K562 treated with DMSO at 1 percent for 48 hours (cell line): ENCODE data around the gene HDAC5. TPM values are rescaled to one million over a fixed set of nuclear protein-coding genes. Genes with fewer than 3 reads are reported as not detected.

ENCODE experiments used
- total RNA-seq: library from RNA; unstranded; fragments of 300-600 nt; gene quantifications from 2 replicates; pipeline ENCODE4 v1.2.3, GENCODE V29; 2022; ENCODE audit warnings: low replicate concordance; ENCODE audit errors: extremely low read depth

HDAC5 gene
- 133 TPM in 1 of 2 replicates, not detected in the other for total RNA-seq

DNA sequence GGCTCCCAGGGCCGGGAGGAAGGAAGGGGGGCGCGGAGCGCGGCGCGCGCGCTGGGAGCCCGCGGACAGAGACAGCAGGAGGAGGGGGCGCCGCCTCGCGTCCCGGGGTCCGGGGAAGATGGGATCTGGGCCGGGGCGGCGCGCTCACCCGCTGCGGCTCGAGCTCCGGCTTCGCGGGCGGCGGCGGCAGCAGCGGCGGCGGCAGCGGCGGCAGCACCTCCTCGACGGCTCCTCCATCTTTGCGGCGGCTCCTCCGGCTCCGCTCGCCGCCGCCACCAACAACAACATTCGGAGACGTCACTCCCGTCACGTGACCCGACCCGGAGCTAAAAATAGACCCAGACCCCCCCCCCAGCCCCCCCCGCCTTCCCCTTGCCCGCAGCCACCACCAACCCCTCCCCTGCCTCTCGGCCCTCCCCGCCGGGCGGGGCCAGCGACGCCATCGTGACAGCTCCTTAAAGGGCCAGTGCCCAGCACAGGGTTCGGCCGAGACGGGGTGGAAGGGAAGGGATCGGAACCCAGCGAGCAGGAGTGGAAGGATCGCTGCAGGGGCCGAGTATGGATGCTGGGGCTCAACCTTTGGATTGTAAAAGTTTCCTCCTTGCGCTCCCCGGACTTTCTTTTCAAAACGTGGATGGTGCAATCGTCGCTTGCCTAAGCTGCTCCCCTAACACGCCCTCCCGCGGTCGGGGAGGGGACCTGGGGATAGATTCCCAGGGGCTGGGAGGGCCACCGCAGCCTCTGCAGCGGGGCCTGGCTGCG lies at the start of gene HDAC5:
HDAC5 (minus strand) TSS at position 286 of the 762 bp plus-strand sequence. CDS start 6,126 bp downstream, outside the sequence.

DNA sequence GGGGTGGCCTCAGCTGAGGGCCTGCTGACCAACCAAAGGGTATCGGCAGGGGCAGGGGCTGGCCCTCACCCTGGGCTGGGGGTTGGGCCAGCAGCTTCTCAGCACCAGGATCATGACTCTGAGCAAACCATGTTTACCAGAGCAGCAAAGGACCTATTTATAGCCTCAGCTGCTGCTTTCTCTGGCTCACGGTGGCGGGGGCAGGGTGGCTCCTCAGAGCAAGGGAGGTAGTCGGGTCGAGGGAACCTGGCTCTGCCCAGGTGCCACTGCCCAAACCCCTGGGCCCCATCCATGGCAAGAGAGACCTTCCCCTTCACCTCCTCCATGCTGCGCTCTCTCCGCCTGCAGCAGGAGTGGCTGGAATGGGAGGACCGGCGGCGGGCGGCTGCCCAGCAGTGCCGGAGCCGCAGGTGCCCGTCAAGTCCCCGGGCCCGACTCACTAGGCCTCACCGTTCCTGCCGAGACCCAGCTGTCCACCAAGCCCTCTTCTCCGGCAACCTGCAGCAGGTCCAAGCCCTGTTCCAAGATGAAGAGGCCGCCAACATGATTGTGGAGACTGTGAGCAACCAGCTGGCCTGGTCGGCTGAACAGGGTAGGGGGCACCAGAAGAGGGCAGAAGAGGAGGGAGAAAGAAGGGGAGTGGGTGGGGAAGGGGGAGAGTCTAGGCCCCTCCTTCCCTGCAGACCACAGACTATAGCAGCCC lies 47.2 kb upstream of the HDAC5 start, which contains the start of gene ASB16:
ASB16 (plus strand) TSS at position 206 of the 703 bp plus-strand sequence; CDS start at position 292, 86 bp downstream.

DNA sequence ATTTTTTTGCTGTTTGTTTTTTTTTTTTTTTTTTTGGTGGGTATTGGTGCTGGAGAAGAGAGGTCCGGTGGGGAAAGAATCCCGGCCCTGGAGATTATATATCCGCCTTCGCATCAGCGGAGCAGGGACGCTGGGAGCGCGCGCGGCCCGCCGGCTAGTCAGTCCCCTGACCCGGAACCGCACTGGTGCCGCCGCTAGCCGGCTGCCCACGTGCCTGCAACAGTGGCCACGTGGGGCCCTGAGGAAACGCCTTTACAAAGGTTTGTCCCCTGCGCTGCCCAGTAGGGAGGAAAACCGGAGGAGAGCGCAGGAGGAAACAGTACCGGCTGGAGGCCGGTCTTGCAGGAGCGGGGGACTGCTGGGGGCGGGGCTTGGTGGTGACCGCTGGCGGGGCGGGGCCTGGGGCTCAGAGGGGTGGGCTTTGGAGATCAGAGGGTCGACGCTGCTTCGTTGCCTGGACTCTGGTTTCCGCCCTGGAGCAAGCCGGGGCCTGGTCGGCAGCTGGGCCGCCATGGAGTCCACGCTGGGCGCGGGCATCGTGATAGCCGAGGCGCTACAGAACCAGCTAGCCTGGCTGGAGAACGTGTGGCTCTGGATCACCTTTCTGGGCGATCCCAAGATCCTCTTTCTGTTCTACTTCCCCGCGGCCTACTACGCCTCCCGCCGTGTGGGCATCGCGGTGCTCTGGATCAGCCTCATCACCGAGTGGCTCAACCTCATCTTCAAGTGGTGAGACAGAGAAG lies 52.8 kb downstream of the HDAC5 start, which contains the start of gene G6PC3:
G6PC3 (plus strand) TSS at position 281 of the 743 bp plus-strand sequence; CDS start at position 512, 231 bp downstream.

DNA sequence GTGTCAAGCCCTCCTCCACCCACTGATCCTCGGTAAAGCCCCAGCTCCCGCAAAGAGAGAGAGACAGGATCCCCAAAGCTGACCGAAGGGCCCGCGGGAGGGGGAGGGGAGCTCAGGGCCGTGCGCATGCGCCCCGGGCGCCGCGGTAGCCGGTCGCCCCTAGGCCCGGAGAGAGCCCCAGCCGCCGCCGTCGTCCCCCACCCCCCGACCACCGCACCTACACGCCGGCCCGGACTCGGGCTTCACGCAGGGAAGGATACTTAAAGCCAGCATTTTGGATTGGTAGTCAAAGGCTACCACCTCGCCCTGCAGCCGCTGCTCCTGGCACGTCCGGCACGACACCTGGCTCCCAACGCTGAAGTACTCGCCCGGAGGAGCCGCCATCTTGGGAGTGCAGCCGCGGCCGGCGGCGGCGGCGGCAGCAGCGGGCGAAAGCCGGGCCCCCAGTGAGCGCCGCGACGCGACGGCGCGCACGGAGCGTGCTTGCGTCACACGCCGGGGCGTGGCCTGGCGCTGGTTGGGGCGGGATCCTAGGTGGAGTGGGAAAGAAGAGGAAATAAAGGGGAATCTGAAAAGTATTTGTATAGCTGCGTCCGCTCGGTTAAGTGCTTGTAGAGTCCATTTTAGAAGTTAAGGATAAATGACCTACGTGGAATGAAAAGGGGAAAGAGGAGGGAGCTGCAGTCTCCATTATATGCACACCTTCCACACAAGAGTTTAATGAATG lies 57.1 kb downstream of the HDAC5 start, which contains the start of gene LSM12:
LSM12 (minus strand) TSS at position 468 of the 727 bp plus-strand sequence; CDS start at position 384, 84 bp downstream.

Other genes starting within 250 kb of the HDAC5 start
- not detected in 2 replicates for gene MPP2, start 216.1 kb downstream of the HDAC5 start, total RNA-seq
- not detected in 2 replicates for gene PPY, start 181.2 kb downstream of the HDAC5 start, total RNA-seq
- gene PYY, start 169.7 kb downstream of the HDAC5 start, total RNA-seq = not detected in 2 replicates
- gene NAGS, start 119.0 kb downstream of the HDAC5 start, total RNA-seq = not detected in 2 replicates
- not detected in 2 replicates for gene TMEM101, start 108.7 kb downstream of the HDAC5 start, total RNA-seq
- gene LSM12, start 57.0 kb downstream of the HDAC5 start, total RNA-seq = not detected in 2 replicates
- not detected in 2 replicates for gene G6PC3, start 52.9 kb downstream of the HDAC5 start, total RNA-seq
- gene HROB, start 18.3 kb upstream of the HDAC5 start, total RNA-seq = not detected in 2 replicates
- gene ASB16, start 47.1 kb upstream of the HDAC5 start, total RNA-seq = not detected in 2 replicates
- not detected in 2 replicates for gene TMUB2, start 63.3 kb upstream of the HDAC5 start, total RNA-seq
- gene ATXN7L3, start 76.2 kb upstream of the HDAC5 start, total RNA-seq = not detected in 2 replicates
- 102 TPM in 1 of 2 replicates, not detected in the other for gene UBTF, start 96.0 kb upstream of the HDAC5 start, total RNA-seq
- gene SLC4A1, start 144.5 kb upstream of the HDAC5 start, total RNA-seq = not detected in 2 replicates
- not detected in 2 replicates for gene RUNDC3A, start 185.0 kb upstream of the HDAC5 start, total RNA-seq
- gene SLC25A39, start 201.2 kb upstream of the HDAC5 start, total RNA-seq = not detected in 2 replicates
- gene GRN, start 221.7 kb upstream of the HDAC5 start, total RNA-seq = 244 TPM in 1 of 2 replicates, not detected in the other
- gene FAM171A2, start 240.2 kb upstream of the HDAC5 start, total RNA-seq = not detected in 2 replicates